Stimulated activated CD8-positive, alpha-beta memory T cell treated with anti-CD3 and anti-CD28 coated beads, Interleukin-12 subunit alpha, Interleukin-12 subunit beta, amount 100 ng/mL, for 4 hours (primary cell): ENCODE measurements around the gene TAF1.
"Not testable (repeated sequence)": the region's sequence is repeated elsewhere in the genome, so short reads cannot be mapped to it uniquely, and the experiment has no call there.

Experiments used
- DNase-seq: peaks from one replicate; pipeline ENCODE4 v3.0.0-alpha.2; 2020; ENCODE audit warnings: low read depth

The TAF1 gene

DNA sequence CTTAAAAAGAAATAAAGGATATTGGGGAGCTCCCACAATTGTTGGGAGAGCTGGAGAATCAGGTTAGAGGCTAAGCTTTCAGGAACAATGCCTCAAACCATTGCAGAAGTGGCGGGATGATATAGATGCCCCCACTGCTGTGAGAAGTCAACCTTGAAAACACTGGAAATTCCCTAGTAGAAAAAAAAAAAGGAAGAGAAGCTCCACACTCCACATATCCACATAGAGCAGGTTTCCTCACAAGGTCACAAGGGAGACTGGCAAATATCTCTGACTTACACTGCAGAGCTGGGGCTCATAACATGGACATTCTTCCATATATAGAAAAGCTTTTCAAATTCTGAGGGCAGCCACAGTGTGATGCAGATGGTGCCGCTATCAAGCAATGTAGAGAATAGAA is 144.0 kb downstream of the TAF1 start:
- DNase-seq, result no peak

- not testable (repeated sequence) for DNase-seq
Measured at GRCh38 chrX:71513731-71514130, 147.6 kb downstream of the TAF1 start.

GRCh38 chrX:71514367-71515037 is 148.3 kb downstream of the TAF1 start:
- DNase-seq, result no peak

DNA sequence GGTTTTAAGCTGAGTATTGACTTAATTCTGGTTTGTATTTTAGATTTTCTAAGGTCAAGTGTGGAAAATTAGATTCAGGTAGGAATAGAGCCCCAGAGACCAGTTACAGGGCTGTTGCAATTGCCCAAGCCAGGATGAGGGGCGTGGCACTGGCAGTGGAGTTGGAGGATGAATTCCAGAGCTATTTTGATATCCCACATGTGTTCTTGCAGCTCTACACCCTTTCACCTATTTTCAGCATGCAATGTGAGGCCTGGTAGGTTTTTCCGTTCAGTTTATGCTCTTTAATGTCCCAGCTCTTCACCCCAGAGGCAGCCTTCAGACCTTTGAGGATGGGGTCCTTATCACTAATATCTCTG is 148.9 kb downstream of the TAF1 start:
- no peak for DNase-seq
